GM23248 (cell line): Measurements from ENCODE around the gene CCDC146. TPM values are rescaled to one million over a fixed set of nuclear protein-coding genes. Genes with fewer than 3 reads are reported as not detected.

Experiments used
- DNase-seq: peaks from one replicate; pipeline ENCODE4 v3.0.0-alpha.2; 2015
- H2AFZ ChIP-seq: fragments of 200-600 bp; sonication (generic); 2 replicates; pipeline ENCODE4 v1.6.1; 2016; ENCODE audit warnings: antibody characterized with exemption
- H3F3A ChIP-seq: fragments of 200-600 bp; sonication (generic); 2 replicates; pipeline ENCODE4 v1.6.1; 2016; ENCODE audit warnings: mild to moderate bottlenecking, antibody characterized with exemption, mixed run types; ENCODE audit not compliant: insufficient read depth
- H3K27ac ChIP-seq: fragments of 200-600 bp; sonication (generic); 2 replicates; pipeline ENCODE4 v1.5.1; 2016; ENCODE audit warnings: mild to moderate bottlenecking
- H3K27me3 ChIP-seq: fragments of 200-600 bp; sonication (generic); replicated peaks from 2 replicates; pipeline ENCODE4 v1.6.1; 2016; ENCODE audit warnings: mild to moderate bottlenecking; ENCODE audit not compliant: insufficient read depth
- H3K36me3 ChIP-seq: fragments of 200-600 bp; sonication (generic); 2 replicates; pipeline ENCODE4 v1.6.1; 2016; ENCODE audit warnings: low read depth, mild to moderate bottlenecking
- H3K4me1 ChIP-seq: fragments of 200-600 bp; sonication (generic); 2 replicates; pipeline ENCODE4 v1.6.1; 2016; ENCODE audit warnings: mild to moderate bottlenecking; ENCODE audit not compliant: insufficient read depth
- H3K4me2 ChIP-seq: fragments of 200-600 bp; sonication (generic); one replicate; pipeline ENCODE4 v1.6.1; 2016; ENCODE audit warnings: mild to moderate bottlenecking; ENCODE audit not compliant: unreplicated experiment
- H3K4me3 ChIP-seq: fragments of 200-600 bp; sonication (generic); 2 replicates; pipeline ENCODE4 v1.5.1; 2016; ENCODE audit warnings: mild to moderate bottlenecking
- H3K79me2 ChIP-seq: fragments of 200-600 bp; sonication (generic); 2 replicates; pipeline ENCODE4 v1.6.1; 2016; ENCODE audit warnings: mild to moderate bottlenecking; ENCODE audit not compliant: insufficient read depth
- H3K9ac ChIP-seq: fragments of 200-600 bp; sonication (generic); 2 replicates; pipeline ENCODE4 v1.6.1; 2016; ENCODE audit warnings: mild to moderate bottlenecking
- H3K9me2 ChIP-seq: fragments of 200-600 bp; sonication (generic); 2 replicates; pipeline ENCODE4 v1.6.1; 2016; ENCODE audit warnings: mixed run types, mild to moderate bottlenecking, moderate library complexity; ENCODE audit not compliant: insufficient read depth
- H3K9me3 ChIP-seq: fragments of 200-600 bp; sonication (generic); one replicate; pipeline ENCODE4 v1.6.1; 2017; ENCODE audit warnings: low read depth
- H4K20me1 ChIP-seq: fragments of 200-600 bp; sonication (generic); 2 replicates; pipeline ENCODE4 v1.6.0; 2016; ENCODE audit not compliant: insufficient read depth
- EZH2 ChIP-seq: fragments of 200-600 bp; sonication (generic); IDR thresholded peaks from 2 replicates; pipeline ENCODE4 v1.6.1; 2018; ENCODE audit warnings: antibody characterized with exemption, mild to moderate bottlenecking; ENCODE audit not compliant: insufficient read depth, poor library complexity, severe bottlenecking
- EZH2phosphoT487 ChIP-seq: fragments of 200-600 bp; sonication (generic); IDR thresholded peaks from 2 replicates; pipeline ENCODE4 v1.6.1; 2018; ENCODE audit warnings: antibody characterized with exemption, moderate library complexity, mild to moderate bottlenecking, low read depth; ENCODE audit not compliant: insufficient read depth
- WGBS, 2 experiments: methylation state at CpG; one replicate each; pipeline ENCODE4 v1.1.6; 2015 to 2017; ENCODE audit warnings: low lambda C conversion rate in 2 of 2, low coverage in 1 of 2; ENCODE audit errors: missing lambda C conversion rate in 2 of 2; 5-methylcytosine and 5-hydroxymethylcytosine counted together
- in situ Hi-C: fragments of 300-500 bp; cut with MboI; formaldehyde crosslinking; loops from 2 replicates; pipeline ENCODE4 v1.15.0; 2020
- polyA plus RNA-seq: library from polyadenylated mRNA; unstranded; fragments of >200 nt; fragmentation: Nextera tagmentation; extraction: Ambion mirVana; gene quantifications from 2 replicates; pipeline ENCODE4 v1.2.1, GENCODE V29; 2016
- total RNA-seq: library from RNA; depleted of rRNA; stranded (reverse); fragments of >200 nt; shearing (Covaris generic); gene quantifications from 2 replicates; pipeline ENCODE4 v1.2.3, GENCODE V29; 2014

Gene CCDC146
- total and polyA plus RNA-seq, 2 experiments from 2014 or later = 0.32 to 0.78 TPM

DNA sequence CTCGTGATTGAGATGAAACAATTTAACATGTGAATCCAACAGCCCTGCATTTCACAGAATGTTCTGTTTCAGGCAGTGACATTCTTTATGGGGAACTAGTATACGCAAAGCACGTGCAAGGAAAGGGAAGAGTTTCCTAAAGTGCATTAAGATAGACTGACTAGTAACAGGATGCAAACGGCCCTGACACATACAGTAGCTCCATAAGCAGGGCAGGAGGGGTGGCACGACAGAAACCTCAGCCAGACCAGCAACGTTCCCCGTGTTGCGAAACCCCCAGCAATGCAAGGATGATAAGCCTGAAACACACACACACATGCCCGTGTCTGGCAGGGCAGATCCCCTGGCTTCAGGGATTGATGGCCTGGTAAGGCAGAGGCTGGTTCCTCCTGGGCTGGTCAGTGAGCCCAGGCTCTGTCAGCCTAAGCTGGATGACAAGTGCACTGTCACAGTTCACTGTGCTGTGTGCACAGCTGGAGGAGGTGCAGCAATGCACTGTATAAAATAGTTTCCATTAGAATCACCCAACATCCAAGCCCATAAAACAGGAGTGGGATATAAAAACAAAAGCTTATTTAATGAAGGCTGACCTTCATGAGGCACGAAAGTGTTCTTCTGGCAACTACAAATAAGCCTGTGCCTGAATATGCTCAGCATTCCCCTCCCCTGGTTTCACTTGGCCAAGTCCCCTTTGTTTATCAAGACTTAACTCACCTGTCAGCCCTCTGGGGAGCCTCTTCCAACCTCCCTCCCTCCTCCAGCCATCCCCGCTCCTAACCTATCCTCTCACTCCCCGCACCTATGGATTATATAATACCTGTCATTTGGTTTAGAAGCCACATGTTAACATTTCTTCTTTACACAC lies 204.9 kb downstream of the CCDC146 start:
- H2AFZ ChIP-seq = no peak overlapping the region
- in situ Hi-C loops = no loop called here

DNA sequence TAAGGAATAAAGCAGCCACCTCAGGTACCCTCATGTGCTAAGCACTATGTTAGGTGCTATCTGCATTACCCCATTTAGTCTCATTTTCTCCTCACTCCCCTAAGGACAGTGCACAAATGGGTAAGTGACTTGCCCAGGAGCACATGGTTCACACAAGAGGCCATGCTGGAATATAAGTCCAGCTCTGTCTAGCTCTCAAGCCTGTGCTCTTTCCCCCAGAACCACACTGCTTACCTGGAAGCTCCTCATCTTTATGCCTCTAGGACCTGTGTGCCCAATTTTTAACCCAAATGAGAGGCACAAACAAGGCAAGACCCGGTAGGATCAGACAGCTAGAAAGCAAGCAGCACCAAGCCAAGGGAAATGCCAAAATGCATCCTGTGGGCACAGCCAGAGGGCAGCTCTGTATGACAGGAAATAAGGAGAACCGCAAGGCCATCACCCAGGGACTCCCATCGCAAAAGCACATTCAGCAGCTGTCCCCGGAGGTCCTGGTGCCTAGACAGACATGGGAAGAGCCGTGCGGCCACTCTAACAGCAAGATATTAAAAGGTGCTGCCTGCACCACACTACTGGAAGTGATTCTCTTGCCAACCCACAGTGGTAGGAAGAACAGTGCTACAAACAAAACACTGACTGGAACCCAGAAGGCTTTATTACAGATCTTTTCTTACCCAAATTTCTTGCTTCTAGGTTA lies 205.7 kb downstream of the CCDC146 start:
- 8 to 13% methylated on average over 6 of the region's 6 CpGs for WGBS, 2 experiments
- H3K4me1 ChIP-seq = peaks cover 56% of the 10 kb centered on the region
- peaks cover 25% of the 10 kb centered on the region for H3F3A ChIP-seq
- H3K9me3 ChIP-seq = no peaks in the 10 kb centered on the region
- H2AFZ ChIP-seq = peak overlapping the region; percentile 17
- H3K4me3 ChIP-seq = no peak overlapping the region; the same call in 1 of the 2 replicates
- no peak for TF ChIP-seq EZH2
- TF ChIP-seq EZH2phosphoT487 = no peak
- H3K79me2 ChIP-seq = no peaks in the 10 kb centered on the region
- H4K20me1 ChIP-seq = no peaks in the 10 kb centered on the region
- H3K27me3 ChIP-seq = no peaks in the 10 kb centered on the region
- in situ Hi-C loops = no loop called here
- H3K4me2 ChIP-seq = peak overlapping the region; percentile 63
- DNase-seq = peak; percentile 40
- no peaks in the 10 kb centered on the region for H3K36me3 ChIP-seq
- no peaks in the 10 kb centered on the region for H3K9me2 ChIP-seq
- H3K27ac ChIP-seq = peak overlapping the region; percentile 24; the same call in 1 of the 2 replicates
- H3K9ac ChIP-seq = peak overlapping the region; percentile 49

More for the DNA sequence above, 204.9 kb downstream of the CCDC146 start:
- peaks cover 56% of the 10 kb centered on the region for H3K4me1 ChIP-seq
- peak overlapping the region; percentile 39 for H3K4me2 ChIP-seq
- no peaks in the 10 kb centered on the region for H4K20me1 ChIP-seq
- peaks cover 25% of the 10 kb centered on the region for H3F3A ChIP-seq
- H3K9me3 ChIP-seq = no peaks in the 10 kb centered on the region
- H3K79me2 ChIP-seq = no peaks in the 10 kb centered on the region
- peak overlapping the region; percentile 32 for H3K27ac ChIP-seq
- peak; percentile 89 for DNase-seq
- no peak overlapping the region for H3K4me3 ChIP-seq
- TF ChIP-seq EZH2 (no peak), EZH2phosphoT487 (no peak)
- peak overlapping the region; percentile 31; the same call in 1 of the 2 replicates for H3K9ac ChIP-seq
- H3K36me3 ChIP-seq = no peaks in the 10 kb centered on the region
- WGBS, 2 experiments = 23 to 29% methylated on average over 12 of the region's 12 CpGs
- no peaks in the 10 kb centered on the region for H3K9me2 ChIP-seq
- no peaks in the 10 kb centered on the region for H3K27me3 ChIP-seq

DNA sequence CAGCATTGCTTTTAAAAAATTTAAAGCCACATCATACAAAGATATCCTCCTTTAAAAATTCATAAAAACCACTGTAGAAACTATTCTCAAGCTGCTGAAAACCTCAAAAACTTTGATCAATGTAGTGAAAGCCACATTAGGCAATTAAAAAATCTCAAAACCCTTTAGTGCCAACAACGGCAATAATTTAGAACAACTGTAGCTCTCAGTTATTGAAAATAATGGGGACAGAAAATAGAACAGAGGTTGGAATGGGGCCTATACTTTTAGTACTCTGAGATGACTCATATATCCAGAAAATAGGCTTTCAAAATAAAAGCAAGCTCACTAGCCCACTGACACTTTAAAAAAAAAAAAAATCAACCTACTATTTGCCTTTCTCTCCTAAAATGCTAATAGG lies 206.3 kb downstream of the CCDC146 start:
- Histone ChIP-seq H3K27ac (peak overlapping the region; percentile 24; the same call in 1 of the 2 replicates), H3F3A (peaks cover 25% of the 10 kb centered on the region), H3K79me2 (no peaks in the 10 kb centered on the region), H3K4me3 (no peak overlapping the region; the same call in 1 of the 2 replicates), H3K36me3 (no peaks in the 10 kb centered on the region), H3K27me3 (no peaks in the 10 kb centered on the region), H3K9me3 (no peaks in the 10 kb centered on the region), H3K4me1 (peaks cover 56% of the 10 kb centered on the region), H3K4me2 (peak overlapping the region; percentile 63), H3K9ac (peak overlapping the region; percentile 49), H3K9me2 (no peaks in the 10 kb centered on the region), H4K20me1 (no peaks in the 10 kb centered on the region), H2AFZ (peak overlapping the region; percentile 17)
- DNase-seq = peak; percentile 77
- in situ Hi-C loops = no loop called here
- no peak for TF ChIP-seq EZH2
- TF ChIP-seq EZH2phosphoT487 = no peak
- WGBS, 2 experiments = 0 to 7% methylated on average over 1 of the region's 1 CpG

DNA sequence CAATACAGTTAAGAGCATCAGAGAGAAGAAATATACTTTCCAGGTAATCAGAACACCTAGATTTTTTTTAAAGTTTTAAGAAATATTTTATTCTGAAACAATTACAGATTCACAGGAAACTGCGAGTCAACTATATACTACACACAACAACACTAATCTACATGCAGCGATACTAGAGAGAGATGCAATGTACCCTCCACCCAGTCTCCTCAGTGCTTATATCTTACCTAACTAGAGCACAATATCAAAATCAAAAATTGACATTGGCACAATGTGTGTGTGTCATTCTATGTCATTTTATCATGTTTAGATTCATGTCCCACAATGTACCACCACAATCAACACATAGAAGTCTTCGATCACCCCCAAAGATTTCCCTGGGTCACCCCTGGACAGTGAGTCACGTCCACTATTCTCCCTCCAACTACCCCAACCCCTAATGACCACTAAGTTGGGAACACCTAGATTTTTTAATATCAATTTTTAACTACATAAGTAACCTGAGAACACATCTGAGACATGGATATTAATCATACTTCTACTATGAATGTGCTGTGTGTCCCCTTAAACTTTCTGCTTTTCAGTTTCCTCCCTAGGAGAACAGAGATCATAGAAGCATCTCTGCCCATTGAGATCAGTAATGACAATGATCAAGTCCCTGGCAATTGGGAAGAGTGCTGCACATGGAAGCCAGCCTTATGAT lies 207.2 kb downstream of the CCDC146 start:
- no peaks in the 10 kb centered on the region for H3K9me2 ChIP-seq
- no peaks in the 10 kb centered on the region for H3K36me3 ChIP-seq
- H3K9ac ChIP-seq = no peak overlapping the region
- no peak overlapping the region for H3K4me2 ChIP-seq
- H3K9me3 ChIP-seq = no peaks in the 10 kb centered on the region
- H4K20me1 ChIP-seq = no peaks in the 10 kb centered on the region
- no peak overlapping the region for H2AFZ ChIP-seq
- in situ Hi-C loops = loop anchor here (10.0 kb wide), 1 partner anchor 195 kb away; no protein-coding TSS in a partner anchor
- H3K4me3 ChIP-seq = no peak overlapping the region
- H3F3A ChIP-seq = peaks cover 25% of the 10 kb centered on the region
- TF ChIP-seq EZH2 = no peak
- no peak for TF ChIP-seq EZH2phosphoT487
- no peak overlapping the region for H3K27ac ChIP-seq
- no peaks in the 10 kb centered on the region for H3K27me3 ChIP-seq
- WGBS, 2 experiments = 83 to 86% methylated on average over 4 of the region's 4 CpGs
- no peak for DNase-seq
- H3K79me2 ChIP-seq = no peaks in the 10 kb centered on the region
- peaks cover 56% of the 10 kb centered on the region for H3K4me1 ChIP-seq
